B cell (primary cell): ENCODE measurements around the gene IFNLR1.

Experiments
- CTCF ChIP-seq: fragments of 200-600 bp; IDR thresholded peaks from one replicate; pipeline ENCODE4 v1.8.0; 2022; ENCODE audit warnings: antibody characterized with exemption, mild to moderate bottlenecking
- EZH2 ChIP-seq: IDR thresholded peaks from 2 replicates; pipeline ENCODE4 v1.6.1; 2012; ENCODE audit warnings: borderline replicate concordance, low read depth, mild to moderate bottlenecking, moderate library complexity, low read length; ENCODE audit not compliant: insufficient read depth, poor library complexity, severe bottlenecking

- TF ChIP-seq EZH2 (no peak), CTCF (no peak)
Measured at GRCh38 chr1:24119489-24119858, 67.6 kb downstream of the IFNLR1 start.
